ENCODE data around the gene CHST11.

CHST11 gene
- total RNA-seq = 96.0 to 116 reads per million in 2 experiments

GRCh38 chr12:104456417-104456949, at the start of gene CHST11:
TSS of gene CHST11 (plus strand) at chr12:104456948.
- peak; percentile 45 for DNase-seq (ENCODE audit: low read depth)

- DNase-seq (ENCODE audit: low read depth) = no peak
Observed at GRCh38 chr12:104407438-104407837, 49.3 kb upstream of the CHST11 start.

GRCh38 chr12:104407922-104408321, 48.8 kb upstream of the CHST11 start:
- DNase-seq (ENCODE audit: low read depth) = no peak

GRCh38 chr12:104410326-104410725, 46.4 kb upstream of the CHST11 start:
- no peak for DNase-seq (ENCODE audit: low read depth)

- no peak for DNase-seq (ENCODE audit: low read depth)
Observed at GRCh38 chr12:104410786-104411185, 46.0 kb upstream of the CHST11 start.

- DNase-seq (ENCODE audit: low read depth) = no peak
Observed at GRCh38 chr12:104411826-104412641, 44.7 kb upstream of the CHST11 start.

- no peak for DNase-seq (ENCODE audit: low read depth)
Observed at GRCh38 chr12:104412681-104413080, 44.1 kb upstream of the CHST11 start.

GRCh38 chr12:104413330-104413729, 43.4 kb upstream of the CHST11 start:
- DNase-seq (ENCODE audit: low read depth) = no peak

- DNase-seq (ENCODE audit: low read depth) = no peak
Observed at GRCh38 chr12:104414581-104415341, 42.0 kb upstream of the CHST11 start.

- DNase-seq (ENCODE audit: low read depth) = no peak
Observed at GRCh38 chr12:104415342-104415980, 41.3 kb upstream of the CHST11 start.

GRCh38 chr12:104416136-104416535, 40.6 kb upstream of the CHST11 start:
- no peak for DNase-seq (ENCODE audit: low read depth)

GRCh38 chr12:104416585-104416984, 40.2 kb upstream of the CHST11 start:
- no peak for DNase-seq (ENCODE audit: low read depth)

GRCh38 chr12:104419717-104420116, 37.0 kb upstream of the CHST11 start:
- no peak for DNase-seq (ENCODE audit: low read depth)

- DNase-seq (ENCODE audit: low read depth) = no peak
Observed at GRCh38 chr12:104420868-104421267, 35.9 kb upstream of the CHST11 start.

GRCh38 chr12:104421343-104421742, 35.4 kb upstream of the CHST11 start:
- DNase-seq (ENCODE audit: low read depth) = no peak

GRCh38 chr12:104422441-104422840, 34.3 kb upstream of the CHST11 start:
- DNase-seq (ENCODE audit: low read depth) = no peak

- DNase-seq (ENCODE audit: low read depth) = no peak
Observed at GRCh38 chr12:104423273-104423672, 33.5 kb upstream of the CHST11 start.

GRCh38 chr12:104423809-104424208, 32.9 kb upstream of the CHST11 start:
- no peak for DNase-seq (ENCODE audit: low read depth)

- no peak for DNase-seq (ENCODE audit: low read depth)
Observed at GRCh38 chr12:104424955-104425354, 31.8 kb upstream of the CHST11 start.

GRCh38 chr12:104425614-104426013, 31.1 kb upstream of the CHST11 start:
- no peak for DNase-seq (ENCODE audit: low read depth)

- DNase-seq (ENCODE audit: low read depth) = no peak
Observed at GRCh38 chr12:104426926-104427546, 29.7 kb upstream of the CHST11 start.

- DNase-seq (ENCODE audit: low read depth) = no peak
Observed at GRCh38 chr12:104427547-104427938, 29.2 kb upstream of the CHST11 start.
